CD14-positive monocyte (primary cell): ENCODE data around the gene SPG7. TPM values are rescaled to one million over a fixed set of nuclear protein-coding genes. Genes with fewer than 3 reads are reported as not detected.

Experiments used
- DNase-seq, 3 donors: peaks; one replicate each; pipeline ENCODE4 v3.0.0-alpha.2; 2011 to 2022
- H2AFZ ChIP-seq: 2 replicates; pipeline ENCODE4 v1.6.0; 2012; ENCODE audit warnings: mild to moderate bottlenecking, low read depth, low read length, inconsistent platforms; ENCODE audit not compliant: insufficient read depth, poor library complexity, severe bottlenecking
- H3K27ac ChIP-seq, 2 donors: 1 replicate in 1 of 2; 2 replicates in 1 of 2; pipeline ENCODE4 v1.5.1; 2012 to 2013; ENCODE audit warnings: low read length in 2 of 2, control low read depth in 1 of 2, inconsistent platforms in 1 of 2, low read depth in 1 of 2, mild to moderate bottlenecking in 1 of 2
- H3K27me3 ChIP-seq, 2 donors: one replicate each; pipeline versions ENCODE4 v1.6.0 to v1.6.1; 2011 to 2013; ENCODE audit warnings: low read length in 2 of 2; ENCODE audit not compliant: control insufficient read depth in 2 of 2, insufficient read depth in 2 of 2
- H3K36me3 ChIP-seq, 2 donors: replicated peaks in 1 of 2; 1 replicate in 1 of 2; 2 replicates in 1 of 2; pipeline versions ENCODE4 v1.5.1 to v1.6.1; 2012 to 2013; ENCODE audit warnings: low read length in 2 of 2, control low read depth in 1 of 2, inconsistent platforms in 1 of 2, mild to moderate bottlenecking in 1 of 2; ENCODE audit not compliant: insufficient read depth in 2 of 2, control insufficient read depth in 1 of 2
- H3K4me1 ChIP-seq, 2 donors: 1 replicate in 1 of 2; 2 replicates in 1 of 2; pipeline versions ENCODE4 v1.5.1 to v1.6.1; 2012 to 2013; ENCODE audit warnings: low read length in 2 of 2, control low read depth in 1 of 2, inconsistent platforms in 1 of 2, mild to moderate bottlenecking in 1 of 2, moderate library complexity in 1 of 2; ENCODE audit not compliant: insufficient read depth in 2 of 2, control insufficient read depth in 1 of 2
- H3K4me2 ChIP-seq: replicated peaks from 2 replicates; pipeline ENCODE3; 2012; ENCODE audit warnings: low read length, moderate library complexity, mild to moderate bottlenecking; ENCODE audit not compliant: poor library complexity, severe bottlenecking; ENCODE audit errors: extremely low read depth
- H3K4me3 ChIP-seq, 3 experiments: fragments of 200-600 bp in 1 of 3; sonication (generic) in 1 of 3; replicated peaks in 1 of 3; 1 replicate in 2 of 3; 2 replicates in 1 of 3; pipeline ENCODE4 v1.5.1; 2011 to 2013; ENCODE audit warnings: low read length in 3 of 3, mild to moderate bottlenecking in 3 of 3, control low read depth in 2 of 3, low read depth in 2 of 3, inconsistent platforms in 1 of 3, moderate library complexity in 1 of 3
- H3K79me2 ChIP-seq: 2 replicates; pipeline ENCODE4 v1.6.0; 2012; ENCODE audit warnings: mild to moderate bottlenecking, control low read depth, inconsistent platforms, low read length, moderate library complexity; ENCODE audit not compliant: insufficient read depth
- H3K9ac ChIP-seq: 2 replicates; pipeline ENCODE4 v1.6.0; 2017; ENCODE audit warnings: low read length, mild to moderate bottlenecking; ENCODE audit not compliant: insufficient read depth, poor library complexity, severe bottlenecking
- H3K9me3 ChIP-seq, 2 donors: replicated peaks in 1 of 2; 1 replicate in 1 of 2; 2 replicates in 1 of 2; pipeline versions ENCODE4 v1.5.1 to v1.6.1; 2012 to 2013; ENCODE audit warnings: low read length in 2 of 2, control low read depth in 1 of 2; ENCODE audit not compliant: control insufficient read depth in 1 of 2, insufficient read depth in 1 of 2
- H4K20me1 ChIP-seq: 2 replicates; pipeline ENCODE4 v1.6.0; 2012; ENCODE audit warnings: mild to moderate bottlenecking, low read length, control low read depth, moderate library complexity; ENCODE audit not compliant: insufficient read depth
- H3K27ac Mint-ChIP-seq, 7 donors: one replicate each; pipeline ENCODE4 v1.8.0; 2020; ENCODE audit warnings: mild to moderate bottlenecking in 7 of 7, mixed read lengths in 7 of 7, moderate library complexity in 6 of 7, inconsistent platforms in 2 of 7
- H3K27me3 Mint-ChIP-seq, 3 donors: one replicate each; pipeline ENCODE4 v1.8.0; 2021 to 2022; ENCODE audit warnings: low read depth in 3 of 3, mild to moderate bottlenecking in 3 of 3, mixed read lengths in 3 of 3, moderate library complexity in 3 of 3, inconsistent platforms in 1 of 3
- H3K36me3 Mint-ChIP-seq, 2 donors: one replicate each; pipeline ENCODE4 v1.8.0; 2020; ENCODE audit warnings: mixed read lengths in 2 of 2, inconsistent platforms in 1 of 2, mild to moderate bottlenecking in 1 of 2
- H3K4me1 Mint-ChIP-seq: one replicate; pipeline ENCODE4 v1.8.0; 2020; ENCODE audit warnings: mild to moderate bottlenecking, mixed read lengths
- H3K4me3 Mint-ChIP-seq, 2 donors: one replicate each; pipeline ENCODE4 v1.8.0; 2020; ENCODE audit warnings: mild to moderate bottlenecking in 2 of 2, mixed read lengths in 2 of 2, moderate library complexity in 1 of 2
- H3K9me3 Mint-ChIP-seq, 7 donors: one replicate each; pipeline ENCODE4 v1.8.0; 2020 to 2022; ENCODE audit warnings: mixed read lengths in 7 of 7, mild to moderate bottlenecking in 6 of 7, moderate library complexity in 6 of 7, inconsistent platforms in 2 of 7
- WGBS: methylation state at CpG from one replicate; pipeline ENCODE4 v1.1.5; 2013; ENCODE audit warnings: missing lambda C conversion rate; ENCODE audit not compliant: insufficient coverage; 5-methylcytosine and 5-hydroxymethylcytosine counted together
- intact Hi-C, 2 donors: fragments of 100-400 bp; cut with micrococcal nuclease; formaldehyde crosslinking; loops; one replicate each; pipeline versions ENCODE4 v1.15.0 to v1.15.1; 2023
- polyA plus RNA-seq, 3 donors: library from polyadenylated mRNA; depleted of rRNA in 1 of 3; unstranded in 2 of 3; stranded (reverse) in 1 of 3; fragments of 300-500 nt in 2 of 3; fragments of >200 nt in 1 of 3; fragmentation: Illumina TruSeq in 2 of 3; gene quantifications; 1 replicate in 2 of 3; 2 replicates in 1 of 3; pipeline ENCODE4 v1.2.3, GENCODE V29; 2012 to 2021
- TF ChIP-seq, protein P1 (sequence below): fragments of 200-600 bp; IDR thresholded peaks from one replicate; pipeline ENCODE4 v1.8.0; 2022; ENCODE audit warnings: antibody characterized with exemption, mild to moderate bottlenecking

SPG7 gene
- polyA plus RNA-seq, 3 donors, result 30.3 to 120 (median 34.4) TPM

DNA sequence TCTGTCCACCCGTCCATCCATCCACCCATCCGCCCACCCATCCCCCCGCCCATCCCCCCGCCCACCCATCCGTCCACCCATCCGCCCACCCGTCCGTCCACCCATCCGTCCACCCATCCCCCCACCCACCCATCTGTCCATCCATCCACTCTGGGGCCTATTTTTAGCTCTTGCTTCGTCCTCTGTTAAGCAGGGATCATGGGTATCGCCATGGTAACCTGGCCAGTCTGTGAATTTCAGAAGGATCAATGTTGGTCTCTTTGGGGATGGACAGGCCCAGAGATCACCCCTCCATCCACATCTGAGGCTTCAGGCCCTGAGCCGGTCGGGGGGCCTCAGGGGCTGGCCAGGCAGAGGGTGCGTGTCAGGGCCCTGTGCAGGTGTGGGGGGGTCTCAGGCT lies 90.0 kb downstream of the SPG7 start:
- peaks cover 7% of the 10 kb centered on the region for H3K4me1 Mint-ChIP-seq
- H3K36me3 Mint-ChIP-seq, result no peaks in the 10 kb centered on the region
- no peak overlapping the region for H3K4me3 Mint-ChIP-seq
- no peak for DNase-seq
- no CpG with 5 or more reads among the region's 14 CpGs for WGBS
- no peaks in the 10 kb centered on the region for H4K20me1 ChIP-seq
- H3K36me3 ChIP-seq, result no peaks in the 10 kb centered on the region
- H3K4me2 ChIP-seq, result no peak overlapping the region
- H3K4me3 ChIP-seq, result no peak overlapping the region
- peaks cover 0 to 5% (median 0%) of the 10 kb centered on the region in 7 donors for H3K9me3 Mint-ChIP-seq
- H3K9ac ChIP-seq, result no peak overlapping the region
- H3K27ac Mint-ChIP-seq, result no peak overlapping the region
- H3K9me3 ChIP-seq, result no peaks in the 10 kb centered on the region
- H3K27me3 ChIP-seq, result no peaks in the 10 kb centered on the region
- no peaks in the 10 kb centered on the region for H3K79me2 ChIP-seq
- H3K27me3 Mint-ChIP-seq, result peaks cover 2 to 22% (median 3%) of the 10 kb centered on the region in 3 donors
- H3K27ac ChIP-seq, result no peak overlapping the region
- TF ChIP-seq, protein P1, sequence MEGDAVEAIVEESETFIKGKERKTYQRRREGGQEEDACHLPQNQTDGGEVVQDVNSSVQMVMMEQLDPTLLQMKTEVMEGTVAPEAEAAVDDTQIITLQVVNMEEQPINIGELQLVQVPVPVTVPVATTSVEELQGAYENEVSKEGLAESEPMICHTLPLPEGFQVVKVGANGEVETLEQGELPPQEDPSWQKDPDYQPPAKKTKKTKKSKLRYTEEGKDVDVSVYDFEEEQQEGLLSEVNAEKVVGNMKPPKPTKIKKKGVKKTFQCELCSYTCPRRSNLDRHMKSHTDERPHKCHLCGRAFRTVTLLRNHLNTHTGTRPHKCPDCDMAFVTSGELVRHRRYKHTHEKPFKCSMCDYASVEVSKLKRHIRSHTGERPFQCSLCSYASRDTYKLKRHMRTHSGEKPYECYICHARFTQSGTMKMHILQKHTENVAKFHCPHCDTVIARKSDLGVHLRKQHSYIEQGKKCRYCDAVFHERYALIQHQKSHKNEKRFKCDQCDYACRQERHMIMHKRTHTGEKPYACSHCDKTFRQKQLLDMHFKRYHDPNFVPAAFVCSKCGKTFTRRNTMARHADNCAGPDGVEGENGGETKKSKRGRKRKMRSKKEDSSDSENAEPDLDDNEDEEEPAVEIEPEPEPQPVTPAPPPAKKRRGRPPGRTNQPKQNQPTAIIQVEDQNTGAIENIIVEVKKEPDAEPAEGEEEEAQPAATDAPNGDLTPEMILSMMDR, result no peak
- intact Hi-C loops, result no loop called here
- no peak overlapping the region for H2AFZ ChIP-seq
- peaks cover 0 to 8% of the 10 kb centered on the region in 2 donors for H3K4me1 ChIP-seq

DNA sequence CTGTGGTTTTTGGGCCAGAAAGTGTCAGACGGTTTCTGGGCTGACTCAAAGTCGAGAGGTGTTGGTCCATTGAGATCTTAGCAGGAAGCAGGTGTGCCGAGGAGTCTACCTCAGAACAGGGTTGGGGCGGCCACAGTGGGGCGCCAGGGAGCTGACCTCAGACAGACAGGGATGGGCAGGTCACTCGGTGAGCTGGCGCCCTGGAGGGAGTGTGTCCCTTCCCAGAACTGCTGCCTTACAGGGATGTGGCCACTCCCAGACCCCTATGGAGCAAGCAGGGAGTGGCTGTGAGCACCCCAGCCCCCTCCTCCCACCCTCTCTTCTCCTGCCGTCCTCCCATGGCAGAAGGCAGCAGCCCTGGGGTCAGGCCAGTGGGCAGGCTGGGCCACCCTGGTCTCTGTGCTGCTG lies 91.3 kb downstream of the SPG7 start:
- no peak overlapping the region for H3K4me3 Mint-ChIP-seq
- Histone ChIP-seq H3K4me1 (peaks cover 0 to 8% of the 10 kb centered on the region in 2 donors), H3K36me3 (no peaks in the 10 kb centered on the region), H4K20me1 (no peaks in the 10 kb centered on the region), H3K4me3 (no peak overlapping the region), H3K79me2 (no peaks in the 10 kb centered on the region), H3K9me3 (no peaks in the 10 kb centered on the region), H3K27me3 (no peaks in the 10 kb centered on the region), H3K27ac (no peak overlapping the region), H3K9ac (no peak overlapping the region), H3K4me2 (no peak overlapping the region), H2AFZ (no peak overlapping the region)
- 41% methylated on average over 7 of the region's 8 CpGs for WGBS
- TF ChIP-seq, protein P1, result no peak
- no peak for DNase-seq
- H3K9me3 Mint-ChIP-seq, result peaks cover 0 to 5% (median 0%) of the 10 kb centered on the region in 7 donors
- intact Hi-C loops, result no loop called here
- no peak overlapping the region for H3K27ac Mint-ChIP-seq
- H3K4me1 Mint-ChIP-seq, result peaks cover 7% of the 10 kb centered on the region
- H3K36me3 Mint-ChIP-seq, result no peaks in the 10 kb centered on the region
- peaks cover 2 to 23% (median 3%) of the 10 kb centered on the region in 3 donors for H3K27me3 Mint-ChIP-seq
